K562 (cell line): ENCODE results near the gene MYLIP. TPM values are rescaled to one million over a fixed set of nuclear protein-coding genes. Genes with fewer than 3 reads are reported as not detected.

Experiments
- ATAC-seq: fragments of 200-7000 bp; cut with Tn5 transposase; 3 replicates; pipeline ENCODE4 v1.9.1; 2020; ENCODE audit warnings: moderate library complexity
- BruUV-seq: library from RNA; stranded (reverse); fragments of 400-500 nt; replicated peaks from 2 replicates; lab custom pipeline; 2021; lab: Mats Ljungman, UMichigan
- CTCF ChIA-PET: fragments of 300-600 bp; formaldehyde crosslinking; extraction: SDS; loops from one replicate; lab custom pipeline; 2021; ENCODE audit warnings: low intra/inter-chr PET ratio; lab: Yijun Ruan, JAX
- POLR2A ChIA-PET: fragments of 300-600, 350-650 bp; sonication (Branson Sonifier 250); formaldehyde crosslinking; extraction: SDS; loops from one replicate; lab custom pipeline; 2021; ENCODE audit warnings: antibody characterized with exemption, inconsistent platforms; lab: Yijun Ruan, JAX
- DNase-seq, 4 experiments: peaks; one replicate each; pipeline versions ENCODE4 v3.0.0 to v3.0.0-alpha.2; 2011 to 2018; ENCODE audit warnings: low spot score in 3 of 4, mixed read lengths in 3 of 4; ENCODE audit errors: extremely low read depth in 1 of 4
- FAIRE-seq: peaks from 2 replicates; lab custom pipeline; 2011; peaks lifted over from hg19 to GRCh38; lab: Jason Lieb, UNC
- H2AFZ ChIP-seq: 2 replicates; pipeline ENCODE4 v1.6.0; 2011; ENCODE audit warnings: low read depth, low read length, control low read depth, inconsistent platforms
- H3K27ac ChIP-seq: fragments of 200-600 bp; 3 replicates; pipeline ENCODE4 v1.8.0; 2011; ENCODE audit warnings: low read depth, mild to moderate bottlenecking, control low read depth, inconsistent platforms, low read length, moderate library complexity, mixed read lengths; ENCODE audit errors: extremely low read depth
- H3K27me3 ChIP-seq, 2 experiments: fragments of 300-600 bp in 1 of 2; 2 replicates in 1 of 2; 3 replicates in 1 of 2; pipeline versions ENCODE4 v1.6.0 to v1.8.0; 2011; ENCODE audit warnings: inconsistent platforms in 2 of 2, low read length in 2 of 2, mild to moderate bottlenecking in 1 of 2, mixed read lengths in 1 of 2, moderate library complexity in 1 of 2; ENCODE audit not compliant: control insufficient read depth in 2 of 2, insufficient read depth in 2 of 2
- H3K36me3 ChIP-seq: fragments of 300-600 bp; 3 replicates; pipeline ENCODE4 v1.8.0; 2011; ENCODE audit warnings: mild to moderate bottlenecking, low read length, inconsistent platforms; ENCODE audit not compliant: control insufficient read depth, insufficient read depth
- H3K4me1 ChIP-seq, 2 experiments: fragments of 200-600 bp in 1 of 2; replicated peaks in 1 of 2; 2 replicates in 1 of 2; 3 replicates in 1 of 2; pipeline versions ENCODE4 v1.5.1 to v1.8.0; 2011; ENCODE audit warnings: inconsistent platforms in 2 of 2, low read length in 2 of 2, mild to moderate bottlenecking in 1 of 2, mixed read lengths in 1 of 2, moderate library complexity in 1 of 2; ENCODE audit not compliant: control insufficient read depth in 2 of 2, insufficient read depth in 2 of 2
- H3K4me2 ChIP-seq: 2 replicates; pipeline ENCODE4 v1.6.1; 2011; ENCODE audit warnings: low read length, control low read depth, inconsistent platforms, mixed read lengths; ENCODE audit not compliant: insufficient read depth
- H3K4me3 ChIP-seq: fragments of 200-600 bp; sonication (generic), shearing (Covaris generic); 2 replicates; pipeline ENCODE4 v1.5.1; 2016; ENCODE audit warnings: control low read depth, inconsistent platforms
- H3K79me2 ChIP-seq: fragments of 200-600 bp; 3 replicates; pipeline ENCODE4 v1.8.0; 2011; ENCODE audit warnings: low read length, inconsistent platforms; ENCODE audit not compliant: control insufficient read depth, insufficient read depth
- H3K9ac ChIP-seq, 2 experiments: 2 replicates each; pipeline versions ENCODE4 v1.6.0 to v1.6.1; 2011; ENCODE audit warnings: low read depth in 2 of 2, low read length in 2 of 2, control low read depth in 1 of 2, inconsistent platforms in 1 of 2, mild to moderate bottlenecking in 1 of 2, mixed read lengths in 1 of 2; ENCODE audit not compliant: insufficient read depth in 1 of 2
- H3K9me1 ChIP-seq: one replicate; pipeline ENCODE4 v1.6.0; 2011; ENCODE audit warnings: inconsistent platforms, mild to moderate bottlenecking, low read length, moderate library complexity; ENCODE audit not compliant: control insufficient read depth, insufficient read depth
- H3K9me3 ChIP-seq: replicated peaks from 2 replicates; pipeline ENCODE4 v1.5.1; 2011; ENCODE audit warnings: low read depth, low read length, inconsistent platforms; ENCODE audit not compliant: control insufficient read depth, insufficient read depth
- H4K20me1 ChIP-seq: replicated peaks from 2 replicates; pipeline ENCODE4 v1.6.1; 2011; ENCODE audit warnings: low read length, inconsistent platforms, mixed read lengths; ENCODE audit not compliant: control insufficient read depth, insufficient read depth
- CBX8 ChIP-seq: fragments of 200-600 bp; sonication (generic); IDR thresholded peaks from 2 replicates; pipeline ENCODE4 v1.6.1; 2012; ENCODE audit warnings: borderline replicate concordance, mixed run types, low read depth, mild to moderate bottlenecking, moderate library complexity, mixed read lengths, low read length, control low read depth, inconsistent platforms; ENCODE audit not compliant: poor library complexity, severe bottlenecking; ENCODE audit errors: extremely low read depth
- GTF2F1 ChIP-seq: IDR thresholded peaks from 2 replicates; pipeline ENCODE4 v1.6.1; 2011; ENCODE audit warnings: low read depth, low read length, improper control_type of control experiment
- MTF1 ChIP-seq: fragments of 250-450 bp; sonication (Bioruptor Pico); IDR thresholded peaks from 2 replicates; pipeline ENCODE4 v1.9.0; 2021; ENCODE audit warnings: moderate library complexity, mild to moderate bottlenecking, inconsistent platforms, borderline replicate concordance
- NR1H2 ChIP-seq: sonication (generic); formaldehyde crosslinking; IDR thresholded peaks from 2 replicates; pipeline ENCODE4 v1.4.0; 2020; ENCODE audit warnings: mild to moderate bottlenecking, missing genetic modification reagents
- NRF1 ChIP-seq, 2 experiments: fragments of 450-650 bp; IDR thresholded peaks in 1 of 2; conservative IDR thresholded peaks in 1 of 2; 2 replicates each; pipeline ENCODE4 v1.6.1; 2014; ENCODE audit warnings: mild to moderate bottlenecking in 2 of 2
- POLR2B ChIP-seq: fragments of 450-650 bp; IDR thresholded peaks from 2 replicates; pipeline ENCODE4 v1.6.1; 2018; ENCODE audit warnings: low read depth; ENCODE audit not compliant: partially characterized antibody
- TBL1XR1 ChIP-seq, 2 experiments: IDR thresholded peaks; 2 replicates each; pipeline ENCODE4 v1.6.1; 2012; ENCODE audit warnings: improper control_type of control experiment in 2 of 2, low read length in 2 of 2, mild to moderate bottlenecking in 1 of 2
- TSHZ1 ChIP-seq: fragments of 250-450 bp; sonication (Bioruptor Pico); IDR thresholded peaks from 2 replicates; pipeline ENCODE4 v1.4.0; 2020; ENCODE audit warnings: mild to moderate bottlenecking, moderate library complexity
- ZBTB17 ChIP-seq: fragments of 450-650 bp; formaldehyde crosslinking; IDR thresholded peaks from 2 replicates; pipeline ENCODE4 v1.4.0; 2020; ENCODE audit warnings: mild to moderate bottlenecking
- ZBTB34 ChIP-seq: fragments of 250-450 bp; sonication (Bioruptor Pico); IDR thresholded peaks from 2 replicates; pipeline ENCODE4 v1.8.0; 2021; ENCODE audit warnings: mild to moderate bottlenecking, moderate library complexity
- ZNF212 ChIP-seq: fragments of 450-650 bp; formaldehyde crosslinking; IDR thresholded peaks from 2 replicates; pipeline ENCODE4 v1.4.0; 2020; ENCODE audit warnings: mild to moderate bottlenecking
- ZNF224 ChIP-seq: sonication (generic); formaldehyde crosslinking; IDR thresholded peaks from 2 replicates; pipeline ENCODE4 v1.8.0; 2022; ENCODE audit warnings: mild to moderate bottlenecking, missing genetic modification reagents
- WGBS: fragments of 100-300 bp; shearing (Covaris generic); methylation state at CpG from one replicate; pipeline ENCODE4 v1.1.6; 2016; ENCODE audit warnings: low coverage, mixed read lengths; ENCODE audit not compliant: insufficient coverage; ENCODE audit errors: missing lambda C conversion rate; 5-methylcytosine and 5-hydroxymethylcytosine counted together
- in situ Hi-C: fragments of 300-500 bp; cut with MboI; formaldehyde crosslinking; loops from 4 replicates; pipeline ENCODE4 v1.15.0; 2018; ENCODE audit warnings: inconsistent platforms, mixed read lengths
- intact Hi-C: fragments of 100-400 bp; cut with micrococcal nuclease; formaldehyde crosslinking; loops from 2 replicates; pipeline ENCODE4 v1.14.2; 2022
- polyA plus RNA-seq, 8 experiments: library from polyadenylated mRNA; depleted of rRNA in 4 of 8; stranded (reverse) in 5 of 8; unstranded in 3 of 8; fragments of >200 nt; fragmentation: Nextera tagmentation in 2 of 8; fragmentation: Illumina TruSeq in 1 of 8; extraction: Ambion mirVana in 2 of 8; extraction: Trizol in 1 of 8; gene quantifications; 2 replicates each; pipeline versions ENCODE4 v1.2.1 to v1.2.3, GENCODE V29; 2011 to 2014; ENCODE audit warnings: inconsistent platforms in 1 of 8, missing spikeins in 1 of 8
- total RNA-seq, 7 experiments: library from RNA; depleted of rRNA in 6 of 7; stranded (reverse); fragments of >200 nt in 6 of 7; fragmentation: Illumina TruSeq in 2 of 7; extraction: Trizol in 2 of 7; gene quantifications; 2 replicates each; pipeline versions ENCODE4 v1.2.1 to v1.2.3, GENCODE V29; 2011 to 2021; ENCODE audit warnings: low replicate concordance in 1 of 7
- TF ChIP-seq, protein P1 (sequence below): fragments of 250-450 bp; sonication (Bioruptor Pico); IDR thresholded peaks from 2 replicates; pipeline ENCODE4 v1.5.1; 2021; ENCODE audit warnings: mild to moderate bottlenecking

Gene MYLIP
- total and polyA plus RNA-seq, 9 of the 15 experiments (the other 6 are each of a cell fraction or from before 2014, with no cell fraction given), result 10.8 to 43.5 (median 31.5) TPM

DNA sequence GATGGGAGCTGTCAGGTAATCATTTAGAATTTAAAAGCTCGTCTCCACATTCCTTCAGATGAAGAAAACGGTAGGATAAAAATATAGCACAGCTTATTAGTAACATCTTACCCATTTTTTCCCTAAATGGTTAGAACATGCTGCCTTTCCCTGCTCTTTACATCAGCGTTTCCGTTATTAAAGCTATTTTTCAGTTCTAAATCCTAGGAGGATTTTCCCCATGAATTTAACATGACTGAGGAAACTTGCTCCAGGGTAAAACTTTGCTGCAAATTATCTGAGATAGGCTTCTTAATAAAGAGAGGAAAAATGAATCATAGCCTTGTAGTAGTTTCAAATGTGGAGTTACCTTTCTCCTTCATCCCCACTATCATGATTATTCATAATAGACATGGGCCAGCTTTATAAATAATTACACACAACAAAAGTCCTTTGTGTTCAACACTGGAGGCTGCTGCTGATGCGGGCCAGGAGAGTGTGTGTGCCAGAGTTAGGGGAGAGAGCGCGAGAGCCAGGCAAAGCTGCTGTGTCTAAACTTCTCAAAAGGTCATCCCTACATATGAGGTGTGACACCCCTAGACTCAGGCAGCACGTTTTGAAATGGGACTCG lies 24.4 kb downstream of the MYLIP start:
- 90% methylated on average over 9 of the region's 9 CpGs for WGBS
- intact Hi-C loops, result no loop called here
- in situ Hi-C loops, result no loop called here
- TF ChIP-seq ZBTB34 (CRISPR knock-in tag), result no peak
- TF ChIP-seq POLR2B, result no peak
- TF ChIP-seq GTF2F1, result no peak
- TF ChIP-seq ZNF224 (CRISPR knock-in tag), result no peak
- TF ChIP-seq ZNF212 (CRISPR knock-in tag), result no peak
- TF ChIP-seq TBL1XR1 (IDR thresholded peaks at IDR 0.05; ENCODE audit: low read length in 2 of 2), result no peak
- no peak for TF ChIP-seq MTF1 (CRISPR knock-in tag)
- TF ChIP-seq, protein P1, sequence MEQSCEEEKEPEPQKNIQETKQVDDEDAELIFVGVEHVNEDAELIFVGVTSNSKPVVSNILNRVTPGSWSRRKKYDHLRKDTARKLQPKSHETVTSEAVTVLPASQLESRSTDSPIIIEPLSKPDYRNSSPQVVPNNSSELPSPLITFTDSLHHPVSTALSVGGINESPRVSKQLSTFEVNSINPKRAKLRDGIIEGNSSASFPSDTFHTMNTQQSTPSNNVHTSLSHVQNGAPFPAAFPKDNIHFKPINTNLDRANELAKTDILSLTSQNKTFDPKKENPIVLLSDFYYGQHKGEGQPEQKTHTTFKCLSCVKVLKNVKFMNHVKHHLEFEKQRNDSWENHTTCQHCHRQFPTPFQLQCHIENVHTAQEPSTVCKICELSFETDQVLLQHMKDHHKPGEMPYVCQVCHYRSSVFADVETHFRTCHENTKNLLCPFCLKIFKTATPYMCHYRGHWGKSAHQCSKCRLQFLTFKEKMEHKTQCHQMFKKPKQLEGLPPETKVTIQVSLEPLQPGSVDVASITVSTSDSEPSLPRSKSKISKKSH (CRISPR knock-in tag), result no peak
- no peak for TF ChIP-seq CBX8
- TF ChIP-seq NRF1 (conservative IDR thresholded peaks at IDR 0.05 in 1 of 2, IDR thresholded peaks at IDR 0.05 in 1 of 2), result no peak
- TF ChIP-seq NR1H2 (CRISPR knock-in tag), result no peak
- no peak for TF ChIP-seq TSHZ1
- no peak for TF ChIP-seq ZBTB17

More for the DNA sequence above, 24.4 kb downstream of the MYLIP start:
- POLR2A ChIA-PET, result interaction anchor here (0.9 to 16.6 kb wide), 4 partner anchors 9 to 169 kb away, joined by 3 to 168 read pairs (median 6); no protein-coding TSS in a partner anchor
- Histone ChIP-seq H2AFZ (no peak overlapping the region), H3K36me3 (peaks cover 80% of the 10 kb centered on the region), H3K79me2 (0 out of 3 replicates have a peak, but pooled peaks cover 2% of the 10 kb centered on the region), H3K9me3 (no peaks in the 10 kb centered on the region), H4K20me1 (0 out of 2 replicates have a peak, but pooled peaks cover 10% of the 10 kb centered on the region), H3K27ac (no peak overlapping the region), H3K9ac (no peak overlapping the region), H3K27me3 (no peaks in the 10 kb centered on the region), H3K4me2 (no peak overlapping the region), H3K9me1 (no peaks in the 10 kb centered on the region), H3K4me3 (no peak overlapping the region), H3K4me1 (peaks cover 3 to 15% of the 10 kb centered on the region in 2 experiments; a peak in 4 of 5 replicates)
- no TSS peak for BruUV-seq
- DNase-seq (peak in 1 of 4 experiments; percentile 6), ATAC-seq (no peak), FAIRE-seq (no peak)
- CTCF ChIA-PET, result no interaction called here
